GM23338 (cell line): ENCODE results near the gene ARHGEF40. TPM values are rescaled to one million over a fixed set of nuclear protein-coding genes. Genes with fewer than 3 reads are reported as not detected.

Experiments used
- ATAC-seq: fragments of 200-7000 bp; cut with Tn5 transposase; 3 replicates; pipeline ENCODE4 v1.9.1; 2020
- DNase-seq: peaks from one replicate; pipeline ENCODE4 v3.0.0-alpha.2; 2015; ENCODE audit warnings: low spot score
- H2AFZ ChIP-seq: fragments of 200-600 bp; sonication (generic); 2 replicates; pipeline ENCODE4 v1.8.0; 2016; ENCODE audit warnings: antibody characterized with exemption, mild to moderate bottlenecking, moderate library complexity
- H3F3A ChIP-seq: fragments of 200-600 bp; sonication (generic); replicated peaks from 2 replicates; pipeline ENCODE4 v1.8.0; 2017; ENCODE audit warnings: antibody characterized with exemption, mixed run types, low read depth
- H3K27ac ChIP-seq: fragments of 200-600 bp; sonication (generic); 2 replicates; pipeline ENCODE4 v1.6.1; 2016; ENCODE audit warnings: low read depth
- H3K27me3 ChIP-seq: fragments of 200-600 bp; sonication (generic); 2 replicates; pipeline ENCODE4 v1.8.0; 2016; ENCODE audit warnings: mild to moderate bottlenecking, mixed run types, moderate library complexity; ENCODE audit not compliant: insufficient read depth
- H3K36me3 ChIP-seq: fragments of 200-600 bp; sonication (generic); 2 replicates; pipeline ENCODE4 v1.8.0; 2016; ENCODE audit warnings: mild to moderate bottlenecking; ENCODE audit not compliant: insufficient read depth
- H3K4me1 ChIP-seq: fragments of 200-600 bp; sonication (generic); 2 replicates; pipeline ENCODE4 v1.8.0; 2016; ENCODE audit warnings: mild to moderate bottlenecking, moderate library complexity; ENCODE audit not compliant: insufficient read depth
- H3K4me2 ChIP-seq: fragments of 200-600 bp; sonication (generic); 2 replicates; pipeline ENCODE4 v1.7.1; 2017; ENCODE audit warnings: mixed run types
- H3K4me3 ChIP-seq: fragments of 200-600 bp; sonication (generic); 2 replicates; pipeline ENCODE4 v1.6.1; 2016; ENCODE audit warnings: mixed run types
- H3K79me2 ChIP-seq: fragments of 200-600 bp; sonication (generic); replicated peaks from 2 replicates; pipeline ENCODE4 v1.8.0; 2017; ENCODE audit warnings: mild to moderate bottlenecking; ENCODE audit not compliant: insufficient read depth
- H3K9me2 ChIP-seq: fragments of 200-600 bp; sonication (generic); 2 replicates; pipeline ENCODE4 v1.8.0; 2017; ENCODE audit not compliant: insufficient read depth
- H4K20me1 ChIP-seq: fragments of 200-600 bp; sonication (generic); replicated peaks from 2 replicates; pipeline ENCODE4 v1.8.0; 2017; ENCODE audit warnings: mild to moderate bottlenecking; ENCODE audit not compliant: insufficient read depth
- H3K27ac Mint-ChIP-seq: 2 replicates; pipeline ENCODE4 v1.8.0; 2020; ENCODE audit warnings: inconsistent platforms, mild to moderate bottlenecking, moderate library complexity, mixed read lengths
- H3K27me3 Mint-ChIP-seq: 3 replicates; pipeline ENCODE4 v1.8.0; 2022; ENCODE audit warnings: low read depth, mild to moderate bottlenecking, moderate library complexity, mixed read lengths, inconsistent platforms; ENCODE audit not compliant: insufficient read depth, poor library complexity
- H3K36me3 Mint-ChIP-seq: 3 replicates; pipeline ENCODE4 v1.8.0; 2021; ENCODE audit warnings: low read depth, mild to moderate bottlenecking, inconsistent platforms, moderate library complexity, mixed read lengths
- H3K4me1 Mint-ChIP-seq: 3 replicates; pipeline ENCODE4 v1.8.0; 2020; ENCODE audit warnings: mild to moderate bottlenecking, inconsistent platforms, mixed read lengths
- H3K4me3 Mint-ChIP-seq: 3 replicates; pipeline ENCODE4 v1.8.0; 2021; ENCODE audit warnings: moderate library complexity, mild to moderate bottlenecking, inconsistent platforms, mixed read lengths
- H3K9me3 Mint-ChIP-seq: 3 replicates; pipeline ENCODE4 v1.8.0; 2020; ENCODE audit warnings: moderate library complexity, mild to moderate bottlenecking, inconsistent platforms, mixed read lengths
- CREB1 ChIP-seq: fragments of 250-450 bp; sonication (Bioruptor Pico); IDR thresholded peaks from 2 replicates; pipeline ENCODE4 v1.5.0; 2020; ENCODE audit warnings: low read depth, mild to moderate bottlenecking, moderate library complexity
- CTCF ChIP-seq, 2 experiments: fragments of 200-600 bp in 1 of 2; sonication (generic) in 1 of 2; conservative IDR thresholded peaks; 2 replicates each; pipeline versions ENCODE4 v1.5.1 to v1.6.1; 2016 to 2017; ENCODE audit warnings: antibody characterized with exemption in 2 of 2, low read depth in 2 of 2, mild to moderate bottlenecking in 2 of 2, moderate library complexity in 1 of 2
- EZH2 ChIP-seq: fragments of 200-600 bp; sonication (generic); IDR thresholded peaks from one replicate; pipeline ENCODE4 v1.8.0; 2017; ENCODE audit warnings: antibody characterized with exemption, mild to moderate bottlenecking, low read depth; ENCODE audit not compliant: unreplicated experiment
- JUNB ChIP-seq: IDR thresholded peaks from one replicate; pipeline ENCODE4 v1.6.1; 2016; ENCODE audit warnings: antibody characterized with exemption; ENCODE audit not compliant: unreplicated experiment
- POLR2AphosphoS5 ChIP-seq: IDR thresholded peaks from 2 replicates; pipeline ENCODE4 v1.6.1; 2016; ENCODE audit warnings: antibody characterized with exemption, low read depth
- REST ChIP-seq: IDR thresholded peaks from one replicate; pipeline ENCODE4 v1.6.1; 2018; ENCODE audit warnings: antibody characterized with exemption; ENCODE audit not compliant: unreplicated experiment
- STAT1 ChIP-seq: IDR thresholded peaks from one replicate; pipeline ENCODE4 v1.6.1; 2016; ENCODE audit warnings: antibody characterized with exemption; ENCODE audit not compliant: unreplicated experiment
- ZNF114 ChIP-seq: fragments of 250-450 bp; sonication (Bioruptor Pico); IDR thresholded peaks from 2 replicates; pipeline ENCODE4 v1.5.0; 2020; ENCODE audit warnings: mild to moderate bottlenecking, moderate library complexity
- ZNF331 ChIP-seq: fragments of 250-450 bp; sonication (Bioruptor Pico); IDR thresholded peaks from 2 replicates; pipeline ENCODE4 v1.5.0; 2020; ENCODE audit warnings: low read depth, mild to moderate bottlenecking, moderate library complexity
- ZNF462 ChIP-seq: fragments of 250-450 bp; sonication (Bioruptor Pico); IDR thresholded peaks from 2 replicates; pipeline ENCODE4 v1.5.0; 2020; ENCODE audit warnings: mild to moderate bottlenecking, moderate library complexity
- polyA plus RNA-seq: library from polyadenylated mRNA; unstranded; fragments of >200 nt; fragmentation: Nextera tagmentation; extraction: Ambion mirVana; gene quantifications from 2 replicates; pipeline ENCODE4 v1.2.1, GENCODE V29; 2016
- total RNA-seq: library from RNA; depleted of rRNA; stranded (reverse); fragments of >200 nt; shearing (Covaris generic); gene quantifications from 2 replicates; pipeline ENCODE4 v1.2.3, GENCODE V29; 2014
- TF ChIP-seq, protein P1 (sequence below): IDR thresholded peaks from 2 replicates; pipeline ENCODE4 v1.6.1; 2016; ENCODE audit warnings: antibody characterized with exemption

ARHGEF40 gene
- total and polyA plus RNA-seq, 2 experiments from 2014 or later, result 17.7 to 44.6 TPM

- DNase-seq (no peak), ATAC-seq (no peak)
- no peak overlapping the region for H2AFZ ChIP-seq
- H3K36me3 ChIP-seq, result no peaks in the 10 kb centered on the region
- no peaks in the 10 kb centered on the region for H3K9me2 ChIP-seq
- H3K4me3 ChIP-seq, result no peak overlapping the region
- Mint-ChIP-seq H3K36me3 (no peaks in the 10 kb centered on the region; the same call in 2 of the 3 replicates), H3K9me3 (no peaks in the 10 kb centered on the region), H3K27ac (no peak overlapping the region), H3K4me1 (peaks cover 26% of the 10 kb centered on the region), H3K27me3 (peaks cover 19% of the 10 kb centered on the region), H3K4me3 (no peak overlapping the region)
- TF ChIP-seq, protein P1, sequence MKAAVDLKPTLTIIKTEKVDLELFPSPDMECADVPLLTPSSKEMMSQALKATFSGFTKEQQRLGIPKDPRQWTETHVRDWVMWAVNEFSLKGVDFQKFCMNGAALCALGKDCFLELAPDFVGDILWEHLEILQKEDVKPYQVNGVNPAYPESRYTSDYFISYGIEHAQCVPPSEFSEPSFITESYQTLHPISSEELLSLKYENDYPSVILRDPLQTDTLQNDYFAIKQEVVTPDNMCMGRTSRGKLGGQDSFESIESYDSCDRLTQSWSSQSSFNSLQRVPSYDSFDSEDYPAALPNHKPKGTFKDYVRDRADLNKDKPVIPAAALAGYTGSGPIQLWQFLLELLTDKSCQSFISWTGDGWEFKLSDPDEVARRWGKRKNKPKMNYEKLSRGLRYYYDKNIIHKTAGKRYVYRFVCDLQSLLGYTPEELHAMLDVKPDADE, result no peak
- TF ChIP-seq ZNF114 (CRISPR knock-in tag) (no peak), CREB1 (CRISPR knock-in tag) (no peak), CTCF (conservative IDR thresholded peaks at IDR 0.05; ENCODE audit: low read depth in 2 of 2) (no peak), POLR2AphosphoS5 (no peak), STAT1 (no peak), ZNF331 (CRISPR knock-in tag) (no peak), ZNF462 (no peak), EZH2 (no peak), JUNB (no peak), REST (no peak)
- H3F3A ChIP-seq, result no peaks in the 10 kb centered on the region
- peaks cover 10% of the 10 kb centered on the region for H3K4me1 ChIP-seq
- H3K27ac ChIP-seq, result no peak overlapping the region
- no peak overlapping the region for H3K4me2 ChIP-seq
- H3K27me3 ChIP-seq, result no peaks in the 10 kb centered on the region
- no peaks in the 10 kb centered on the region for H4K20me1 ChIP-seq
- H3K79me2 ChIP-seq, result no peaks in the 10 kb centered on the region
Observed at GRCh38 chr14:21037156-21037555, 32.9 kb upstream of the ARHGEF40 start.
